Measurements from ENCODE around the gene OR2C1.
A peak's percentile ranks its signal among the peaks of the same experiment; 100 is the strongest.

The OR2C1 gene

DNA sequence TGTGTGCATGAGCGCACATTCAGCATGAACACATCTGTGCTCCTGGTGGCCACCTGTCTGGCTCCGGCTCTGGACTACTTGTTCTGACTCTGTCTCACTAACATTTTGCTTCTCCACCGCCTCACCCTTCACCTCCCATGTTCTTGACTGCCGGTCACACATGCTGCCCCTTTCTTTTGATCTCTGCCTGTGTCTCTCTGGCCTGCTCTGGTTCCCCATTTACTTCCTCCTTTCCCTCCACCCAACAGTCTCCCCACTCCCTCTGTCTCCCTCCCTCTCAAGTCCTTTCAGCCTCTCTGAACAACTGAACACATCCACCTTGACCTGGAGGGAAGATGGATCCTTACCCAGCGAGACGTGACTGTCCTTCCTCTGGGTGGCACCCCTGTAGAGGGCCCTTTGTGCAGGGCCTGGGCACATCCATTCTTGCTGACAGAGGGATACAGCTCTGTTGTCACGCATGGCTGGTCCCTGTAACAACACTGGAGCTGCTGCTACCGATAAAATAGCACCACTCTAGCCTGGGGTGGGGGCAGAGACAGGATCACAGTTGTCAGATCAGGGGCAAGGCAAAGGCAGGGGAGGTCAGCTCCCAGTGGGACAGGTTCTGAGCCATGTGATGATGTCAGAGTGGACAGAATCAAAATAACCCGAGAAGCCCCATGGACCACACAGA lies 34.1 kb downstream of the OR2C1 start:
- no peak for DNase-seq (ENCODE audit: low read depth in 2 of 3, low spot score in 1 of 3)

DNA sequence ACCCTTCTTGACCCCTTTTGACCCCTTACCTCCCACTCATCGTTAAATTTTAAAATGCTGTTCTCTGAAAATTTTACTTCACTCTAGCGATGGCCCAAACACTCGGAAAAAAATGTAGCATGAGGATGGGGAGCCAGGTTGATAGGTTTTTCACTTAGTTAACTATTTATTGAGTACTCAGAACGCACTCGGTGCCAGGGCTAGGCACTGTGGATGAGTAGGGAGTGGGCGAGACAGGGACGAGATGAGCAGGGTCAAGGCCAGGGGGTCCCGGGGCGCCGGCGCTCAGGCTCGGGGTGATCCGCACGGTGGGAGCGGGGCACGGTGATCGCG lies 44.7 kb downstream of the OR2C1 start:
- no peak for DNase-seq (ENCODE audit: low read depth in 2 of 3, low spot score in 1 of 3)

DNA sequence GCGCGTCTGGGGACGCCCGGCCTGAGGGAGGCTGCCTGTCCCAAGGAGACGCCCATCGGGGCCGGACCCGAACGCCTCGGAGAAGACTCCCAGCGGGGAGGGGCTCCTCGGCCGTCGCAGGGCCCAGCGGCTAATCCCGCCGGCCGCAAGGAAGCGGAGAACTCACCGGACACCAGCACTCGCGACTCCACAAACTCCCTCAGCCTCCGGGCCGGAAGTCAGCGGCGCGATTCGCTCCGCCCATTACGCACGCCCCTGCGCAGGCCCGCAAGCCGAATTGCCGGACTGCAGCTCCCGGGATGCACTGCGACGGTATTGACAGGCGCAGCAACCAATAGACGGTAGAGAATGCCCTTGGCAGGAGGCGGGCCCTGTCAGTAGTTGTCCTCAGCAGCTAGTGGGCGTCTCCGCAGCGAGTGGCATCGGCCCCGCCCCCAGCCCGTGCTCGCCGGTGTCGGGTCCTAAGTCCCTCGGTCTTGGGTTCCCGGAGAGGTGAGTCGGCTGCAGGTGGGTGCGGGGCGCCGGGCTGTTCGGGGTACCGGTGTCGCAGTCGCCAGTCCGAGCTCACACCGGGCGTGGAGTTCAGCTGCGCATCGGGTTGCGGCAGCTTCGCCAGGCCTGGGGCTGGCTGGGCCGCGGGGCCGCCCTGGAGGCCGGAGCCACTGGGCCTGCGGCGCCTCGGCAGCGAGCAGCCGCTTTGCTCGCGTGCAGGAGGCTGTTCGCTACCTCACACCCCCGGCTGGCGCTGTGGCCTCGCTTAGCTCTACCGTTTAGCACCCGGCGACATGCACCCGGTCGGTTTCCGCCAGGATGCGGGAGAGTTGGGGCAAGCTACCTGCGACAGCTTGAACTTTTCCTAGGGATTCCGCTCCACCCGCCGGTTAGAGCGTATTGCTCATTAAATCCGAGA lies 45.3 kb downstream of the OR2C1 start, which contains the start of the genes ZNF174 and ZSCAN32:
Gene ZNF174 (plus strand): TSS at position 437 of the 910 bp plus-strand sequence. CDS start 790 bp downstream, outside the sequence.
Gene ZSCAN32 (minus strand): TSS at position 226 of the 910 bp plus-strand sequence. CDS start 3,447 bp downstream, outside the sequence.
- DNase-seq (ENCODE audit: low read depth in 2 of 3, low spot score in 1 of 3) = peak; percentile 97 to 99 (median 99)

DNA sequence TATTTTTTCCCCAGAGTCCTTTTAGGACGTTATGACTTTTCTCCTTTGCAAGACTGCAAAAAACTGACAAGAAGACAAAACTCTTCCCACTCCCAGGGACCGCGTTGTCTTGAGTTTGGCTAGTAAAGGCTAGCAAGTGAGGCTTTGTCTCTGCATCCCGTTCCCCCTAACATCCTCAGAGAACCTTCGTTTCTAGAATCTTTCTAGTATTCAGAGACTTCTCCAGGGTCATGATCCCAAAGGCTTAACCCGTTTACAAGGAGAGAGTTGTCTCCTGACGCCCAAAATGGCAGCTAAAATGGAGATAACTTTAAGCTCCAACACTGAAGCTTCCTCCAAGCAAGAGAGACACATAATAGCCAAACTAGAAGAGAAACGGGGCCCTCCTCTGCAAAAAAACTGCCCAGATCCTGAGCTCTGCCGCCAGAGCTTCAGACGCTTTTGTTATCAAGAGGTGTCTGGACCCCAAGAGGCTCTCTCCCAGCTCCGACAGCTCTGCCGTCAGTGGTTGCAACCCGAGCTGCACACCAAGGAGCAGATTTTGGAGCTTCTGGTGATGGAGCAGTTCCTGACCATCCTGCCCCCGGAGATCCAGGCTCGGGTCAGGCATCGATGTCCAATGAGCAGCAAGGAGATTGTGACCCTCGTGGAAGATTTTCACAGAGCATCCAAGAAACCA lies 46.2 kb downstream of the OR2C1 start:
- no peak for DNase-seq (ENCODE audit: low read depth in 2 of 3, low spot score in 1 of 3)

Measured in stimulated activated CD4-positive, alpha-beta T cell treated with anti-CD3 and anti-CD28 coated beads, Interleukin-12 subunit alpha, Interleukin-12 subunit beta, amount 100 ng/mL, for 48 hours (primary cell).